Keratinocyte (primary cell): ENCODE measurements around the gene CDH16. TPM values are rescaled to one million over a fixed set of nuclear protein-coding genes. Genes with fewer than 3 reads are reported as not detected.

Experiments used
- DNase-seq: peaks from one replicate; pipeline ENCODE4 v3.0.0-alpha.2; 2011; ENCODE audit warnings: low read depth, missing footprints, low spot score
- FAIRE-seq: peaks from 2 replicates; lab custom pipeline; 2011; peaks lifted over from hg19 to GRCh38; lab: Jason Lieb, UNC
- H2AFZ ChIP-seq: 2 replicates; pipeline ENCODE4 v1.6.0; 2012; ENCODE audit warnings: low read length, control low read depth, inconsistent platforms; ENCODE audit not compliant: control insufficient read depth
- H3K27ac ChIP-seq: 2 replicates; pipeline ENCODE4 v1.5.1; 2011; ENCODE audit warnings: low read length; ENCODE audit not compliant: control insufficient read depth, insufficient read depth
- H3K27me3 ChIP-seq: 3 replicates; pipeline ENCODE4 v1.6.0; 2011; ENCODE audit warnings: low read length; ENCODE audit not compliant: control insufficient read depth, insufficient read depth; ENCODE audit errors: extremely low read depth
- H3K36me3 ChIP-seq, 2 experiments: 2 replicates in 1 of 2; 3 replicates in 1 of 2; pipeline ENCODE4 v1.5.1; 2011; ENCODE audit warnings: low read length in 2 of 2, mild to moderate bottlenecking in 1 of 2; ENCODE audit not compliant: control insufficient read depth in 2 of 2, insufficient read depth in 2 of 2; ENCODE audit errors: extremely low read depth in 1 of 2
- H3K4me1 ChIP-seq: 3 replicates; pipeline ENCODE4 v1.5.1; 2011; ENCODE audit warnings: low read length; ENCODE audit not compliant: control insufficient read depth, insufficient read depth; ENCODE audit errors: extremely low read depth
- H3K4me2 ChIP-seq: 3 replicates; pipeline ENCODE4 v1.6.0; 2011; ENCODE audit warnings: low read depth, low read length; ENCODE audit not compliant: control insufficient read depth, insufficient read depth; ENCODE audit errors: extremely low read depth
- H3K4me3 ChIP-seq, 3 experiments: fragments of 200-600 bp in 1 of 3; sonication (generic) in 1 of 3; 2 replicates in 2 of 3; 3 replicates in 1 of 3; pipeline ENCODE4 v1.5.1; 2011 to 2016; ENCODE audit warnings: low read length in 3 of 3, mild to moderate bottlenecking in 3 of 3, control low read depth in 2 of 3, inconsistent platforms in 1 of 3, low read depth in 1 of 3, mixed read lengths in 1 of 3, mixed run types in 1 of 3, moderate library complexity in 1 of 3; ENCODE audit not compliant: control insufficient read depth in 2 of 3, insufficient read depth in 2 of 3; ENCODE audit errors: extremely low read depth in 1 of 3
- H3K79me2 ChIP-seq: 2 replicates; pipeline ENCODE4 v1.6.0; 2012; ENCODE audit warnings: low read length; ENCODE audit not compliant: control insufficient read depth, insufficient read depth
- H3K9ac ChIP-seq: 3 replicates; pipeline ENCODE4 v1.6.0; 2011; ENCODE audit warnings: low read length; ENCODE audit not compliant: control insufficient read depth, insufficient read depth; ENCODE audit errors: extremely low read depth
- H3K9me1 ChIP-seq: 3 replicates; pipeline ENCODE4 v1.6.0; 2011; ENCODE audit warnings: low read length; ENCODE audit not compliant: control insufficient read depth, insufficient read depth; ENCODE audit errors: extremely low read depth
- H3K9me3 ChIP-seq: 2 replicates; pipeline ENCODE4 v1.5.1; 2012; ENCODE audit warnings: low read depth, low read length; ENCODE audit not compliant: control insufficient read depth
- H4K20me1 ChIP-seq: 3 replicates; pipeline ENCODE4 v1.6.0; 2011; ENCODE audit warnings: low read length; ENCODE audit not compliant: control insufficient read depth, insufficient read depth; ENCODE audit errors: extremely low read depth
- CTCF ChIP-seq, 3 experiments: IDR thresholded peaks in 1 of 3; conservative IDR thresholded peaks in 1 of 3; optimal IDR thresholded peaks in 1 of 3; 2 replicates in 2 of 3; 3 replicates in 1 of 3; pipeline versions ENCODE3 to v1.5.1; 2011; ENCODE audit warnings: low read length in 3 of 3, mild to moderate bottlenecking in 3 of 3, moderate library complexity in 2 of 3, control low read depth in 1 of 3, inconsistent platforms in 1 of 3; ENCODE audit not compliant: insufficient read depth in 2 of 3; ENCODE audit errors: extremely low read depth in 1 of 3
- EZH2 ChIP-seq: IDR thresholded peaks from one replicate; pipeline ENCODE4 v1.6.1; 2012; ENCODE audit warnings: inconsistent platforms, mild to moderate bottlenecking, low read length, moderate library complexity
- dilution Hi-C: fragments of 300-500 bp; cut with MboI; formaldehyde crosslinking; loops from one replicate; pipeline ENCODE4 v1.7.0; 2020; ENCODE audit warnings: low sequenced_read_pairs; ENCODE audit not compliant: extremely low pct_ligation_motif_present
- polyA plus RNA-seq, 5 experiments: library from polyadenylated mRNA; depleted of rRNA in 3 of 5; stranded (reverse) in 3 of 5; stranded (forward) in 1 of 5; unstranded in 1 of 5; fragments of >200 nt; gene quantifications; 1 replicate in 1 of 5; 2 replicates in 3 of 5; 3 replicates in 1 of 5; pipeline versions ENCODE4 v1.2.1 to v1.2.3, GENCODE V29; 2011 to 2012; ENCODE audit warnings: missing spikeins in 2 of 5, low read depth in 1 of 5, low replicate concordance in 1 of 5

The CDH16 gene
- polyA plus RNA-seq, 1 donor (not counting 4 experiments of a cell fraction or from before 2014, with no cell fraction given): 0.45 TPM

GRCh38 chr16:66900721-66901441 lies 17.8 kb downstream of the CDH16 start:
- Histone ChIP-seq H3K36me3 (no peaks in the 10 kb centered on the region), H3K79me2 (no peaks in the 10 kb centered on the region), H3K4me3 (no peak overlapping the region), H3K9ac (no peak overlapping the region), H3K9me1 (no peaks in the 10 kb centered on the region), H2AFZ (no peak overlapping the region), H3K27me3 (no peaks in the 10 kb centered on the region), H4K20me1 (no peaks in the 10 kb centered on the region), H3K9me3 (no peaks in the 10 kb centered on the region), H3K4me2 (no peak overlapping the region), H3K4me1 (peaks cover 26% of the 10 kb centered on the region), H3K27ac (no peak overlapping the region)
- DNase-seq: no peak
- dilution Hi-C loops: no loop called here
- FAIRE-seq: no peak
- no peak for TF ChIP-seq EZH2

- no peak overlapping the region for H3K9ac ChIP-seq
- dilution Hi-C loops: no loop called here
- FAIRE-seq: no peak
Measured at GRCh38 chr16:66899945-66900710, 18.6 kb downstream of the CDH16 start.

More at GRCh38 chr16:66899945-66900710, 18.6 kb downstream of the CDH16 start:
- H2AFZ ChIP-seq: no peak overlapping the region
- no peaks in the 10 kb centered on the region for H3K36me3 ChIP-seq
- H3K27me3 ChIP-seq: no peaks in the 10 kb centered on the region
- H3K9me1 ChIP-seq: no peaks in the 10 kb centered on the region
- no peak for TF ChIP-seq EZH2
- no peak for TF ChIP-seq CTCF (optimal IDR thresholded peaks at IDR 0.05 in 1 of 3, IDR thresholded peaks at IDR 0.05 in 1 of 3, conservative IDR thresholded peaks at IDR 0.05 in 1 of 3; ENCODE audit: extremely low read depth in 1 of 3, insufficient read depth in 2 of 3, low read length in 3 of 3)
- no peak overlapping the region for H3K27ac ChIP-seq
- peaks cover 25% of the 10 kb centered on the region for H3K4me1 ChIP-seq
- no peaks in the 10 kb centered on the region for H3K79me2 ChIP-seq
- no peaks in the 10 kb centered on the region for H4K20me1 ChIP-seq
- H3K4me3 ChIP-seq: no peak overlapping the region
- no peak overlapping the region for H3K4me2 ChIP-seq
- no peaks in the 10 kb centered on the region for H3K9me3 ChIP-seq
- DNase-seq: no peak
